ENCODE results near the gene KATNIP. TPM values are rescaled to one million over a fixed set of nuclear protein-coding genes. Genes with fewer than 3 reads are reported as not detected.

Gene KATNIP
- total and polyA plus RNA-seq, 2 of the 13 experiments (the other 11 are each of a cell fraction or from before 2014, with no cell fraction given), result 9.7 to 12.0 TPM

GRCh38 chr16:27571433-27572326 is 21.7 kb downstream of the KATNIP start:
- over 99% methylated on average over 6 of the region's 8 CpGs for WGBS (ENCODE audit: low lambda C conversion rate)
- no peaks in the 10 kb centered on the region for H3K27me3 ChIP-seq (ENCODE audit: control insufficient read depth in 1 of 2, insufficient read depth in 2 of 2, low read length in 2 of 2)
- in situ Hi-C loops (cut with HindIII; ENCODE audit: extremely low pct_ligation_motif_present, low pct_unique_long_range_greater_than_20kb) (no loop called here), intact Hi-C loops (cut with micrococcal nuclease; ENCODE audit: unreplicated experiment) (no loop called here)
- ATAC-seq (no peak; the same call in 2 of the 3 replicates), DNase-seq (ENCODE audit: low spot score) (no peak), FAIRE-seq (no peak)
- H3K4me3 ChIP-seq (replicated peaks in 1 of 3; ENCODE audit: insufficient read depth in 1 of 3, low read depth in 2 of 3, low read length in 3 of 3), result no peak overlapping the region
- no peaks in the 10 kb centered on the region for H4K20me1 ChIP-seq (ENCODE audit: insufficient read depth, low read length)
- CTCF ChIA-PET (ENCODE audit: low intra/inter-chr PET ratio, low total read pairs), result no interaction called here
- no TSS peak for BruUV-seq (replicated peaks)
- no peaks in the 10 kb centered on the region for H3K4me1 ChIP-seq (ENCODE audit: insufficient read depth, low read length)
- H3K79me2 ChIP-seq (ENCODE audit: insufficient read depth, low read length), result no peaks in the 10 kb centered on the region
- TF ChIP-seq, protein P1, sequence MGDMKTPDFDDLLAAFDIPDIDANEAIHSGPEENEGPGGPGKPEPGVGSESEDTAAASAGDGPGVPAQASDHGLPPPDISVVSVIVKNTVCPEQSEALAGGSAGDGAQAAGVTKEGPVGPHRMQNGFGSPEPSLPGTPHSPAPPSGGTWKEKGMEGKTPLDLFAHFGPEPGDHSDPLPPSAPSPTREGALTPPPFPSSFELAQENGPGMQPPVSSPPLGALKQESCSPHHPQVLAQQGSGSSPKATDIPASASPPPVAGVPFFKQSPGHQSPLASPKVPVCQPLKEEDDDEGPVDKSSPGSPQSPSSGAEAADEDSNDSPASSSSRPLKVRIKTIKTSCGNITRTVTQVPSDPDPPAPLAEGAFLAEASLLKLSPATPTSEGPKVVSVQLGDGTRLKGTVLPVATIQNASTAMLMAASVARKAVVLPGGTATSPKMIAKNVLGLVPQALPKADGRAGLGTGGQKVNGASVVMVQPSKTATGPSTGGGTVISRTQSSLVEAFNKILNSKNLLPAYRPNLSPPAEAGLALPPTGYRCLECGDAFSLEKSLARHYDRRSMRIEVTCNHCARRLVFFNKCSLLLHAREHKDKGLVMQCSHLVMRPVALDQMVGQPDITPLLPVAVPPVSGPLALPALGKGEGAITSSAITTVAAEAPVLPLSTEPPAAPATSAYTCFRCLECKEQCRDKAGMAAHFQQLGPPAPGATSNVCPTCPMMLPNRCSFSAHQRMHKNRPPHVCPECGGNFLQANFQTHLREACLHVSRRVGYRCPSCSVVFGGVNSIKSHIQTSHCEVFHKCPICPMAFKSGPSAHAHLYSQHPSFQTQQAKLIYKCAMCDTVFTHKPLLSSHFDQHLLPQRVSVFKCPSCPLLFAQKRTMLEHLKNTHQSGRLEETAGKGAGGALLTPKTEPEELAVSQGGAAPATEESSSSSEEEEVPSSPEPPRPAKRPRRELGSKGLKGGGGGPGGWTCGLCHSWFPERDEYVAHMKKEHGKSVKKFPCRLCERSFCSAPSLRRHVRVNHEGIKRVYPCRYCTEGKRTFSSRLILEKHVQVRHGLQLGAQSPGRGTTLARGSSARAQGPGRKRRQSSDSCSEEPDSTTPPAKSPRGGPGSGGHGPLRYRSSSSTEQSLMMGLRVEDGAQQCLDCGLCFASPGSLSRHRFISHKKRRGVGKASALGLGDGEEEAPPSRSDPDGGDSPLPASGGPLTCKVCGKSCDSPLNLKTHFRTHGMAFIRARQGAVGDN (CRISPR knock-in tag; IDR thresholded peaks at IDR 0.05), result 0 out of 2 replicates have a peak, but pooled peaks have one; percentile 11
- no peak for TF ChIP-seq ZNF619 (CRISPR knock-in tag; IDR thresholded peaks at IDR 0.05)
- no peak for TF ChIP-seq TRIM24 (CRISPR knock-in tag; IDR thresholded peaks at IDR 0.05)
- TF ChIP-seq RELA (CRISPR knock-in tag; IDR thresholded peaks at IDR 0.05), result no peak
- H3K9me3 ChIP-seq (ENCODE audit: low read length), result no peaks in the 10 kb centered on the region
- H3K27ac ChIP-seq (ENCODE audit: extremely low read length, insufficient read depth, low read length), result no peak overlapping the region
- H3K4me2 ChIP-seq (ENCODE audit: low read depth, low read length), result no peak overlapping the region
- no peak overlapping the region for H3K9ac ChIP-seq (ENCODE audit: insufficient read depth, low read depth, low read length)
- H3K36me3 ChIP-seq (replicated peaks in 1 of 2; ENCODE audit: control insufficient read depth in 1 of 2, insufficient read depth in 2 of 2, low read length in 2 of 2), result no peaks in the 10 kb centered on the region; a peak in 1 of 5 replicates
- no peak overlapping the region for H2AFZ ChIP-seq (ENCODE audit: low read length)
- POLR2A ChIA-PET, result interaction anchor here (2.3 kb wide), 1 partner anchor 22 kb away, joined by 6 read pairs; the partner anchor contains the start of genes GTF3C1 and KATNIP

Data from HepG2 (cell line).